DMS 273 treated with DMSO at 0.1 percent for 48 hours (cell line): ENCODE data around the gene TTC31.

Source experiments
- DNase-seq: peaks from one replicate; lab custom pipeline; 2025; lab: John Stamatoyannopoulos, UW

TTC31 gene

GRCh38 chr2:74526649-74527230, 43.9 kb downstream of the TTC31 start:
- DNase-seq: no peak

GRCh38 chr2:74527741-74528140, 44.9 kb downstream of the TTC31 start:
- no peak for DNase-seq

GRCh38 chr2:74528600-74529356, 45.9 kb downstream of the TTC31 start:
- DNase-seq: no peak

GRCh38 chr2:74529357-74530238, 46.7 kb downstream of the TTC31 start, which contains the start of the genes AUP1 and HTRA2:
AUP1 (minus strand) TSS chr2:74529706; CDS start chr2:74529629, 77 bp downstream.
HTRA2 (plus strand) TSS chr2:74529933; CDS start chr2:74530007, 74 bp downstream.
- DNase-seq: peak; percentile 95

GRCh38 chr2:74530239-74531187, 47.6 kb downstream of the TTC31 start:
- peak; percentile 35 for DNase-seq

- DNase-seq: no peak
Measured at GRCh38 chr2:74531666-74532065, 48.8 kb downstream of the TTC31 start.

GRCh38 chr2:74532222-74532621, 49.3 kb downstream of the TTC31 start:
- peak; percentile 36 for DNase-seq

- DNase-seq: no peak
Measured at GRCh38 chr2:74533464-74533863, 50.6 kb downstream of the TTC31 start.

- DNase-seq: no peak
Measured at GRCh38 chr2:74534411-74534810, 51.5 kb downstream of the TTC31 start.

GRCh38 chr2:74535440-74535965, 52.6 kb downstream of the TTC31 start:
- no peak for DNase-seq

GRCh38 chr2:74536166-74536950, 53.5 kb downstream of the TTC31 start:
- DNase-seq: no peak

GRCh38 chr2:74537140-74537539, 54.3 kb downstream of the TTC31 start:
- DNase-seq: no peak

GRCh38 chr2:74538881-74539339, 56.0 kb downstream of the TTC31 start:
- no peak for DNase-seq

- no peak for DNase-seq
Measured at GRCh38 chr2:74540291-74540690, 57.4 kb downstream of the TTC31 start.

GRCh38 chr2:74542978-74543377, 60.1 kb downstream of the TTC31 start:
- DNase-seq: no peak
